Omental fat pad (tissue), 4 donors: ENCODE measurements around the gene DISP3. TPM values are rescaled to one million over a fixed set of nuclear protein-coding genes. Genes with fewer than 3 reads are reported as not detected.

Experiments used
- ATAC-seq: fragments of 150-250 bp; one replicate; pipeline ENCODE4 v1.9.1; 2016; ENCODE audit warnings: mild to moderate bottlenecking, moderate library complexity; ENCODE audit not compliant: low FRiP score
- DNase-seq: peaks from one replicate; pipeline ENCODE4 v3.0.0-alpha.2; 2019; ENCODE audit warnings: low spot score
- CTCF ChIP-seq, 3 donors: fragments of 450-650 bp; IDR thresholded peaks; one replicate each; pipeline ENCODE4 v1.5.1; 2016 to 2017; ENCODE audit warnings: antibody characterized with exemption in 3 of 3, mild to moderate bottlenecking in 3 of 3, moderate library complexity in 2 of 3
- total RNA-seq, 4 donors: library from RNA; depleted of rRNA; stranded (reverse); fragments of >200 nt; gene quantifications; one replicate each; pipeline ENCODE4 v1.1.0, GENCODE V29; 2016

The DISP3 gene
- total RNA-seq, 4 donors from 2014 or later, result 0.09 TPM; not detected in 3

GRCh38 chr1:11485191-11485590 lies 6.2 kb downstream of the DISP3 start:
- no peak for ATAC-seq
- TF ChIP-seq CTCF (IDR thresholded peaks at IDR 0.05), result no peak
- DNase-seq, result no peak

- DNase-seq, result no peak
- TF ChIP-seq CTCF (IDR thresholded peaks at IDR 0.05), result no peak
- ATAC-seq, result no peak
These were observed 7.5 kb downstream of the DISP3 start for GRCh38 chr1:11486231-11487009.

GRCh38 chr1:11487196-11487751 lies 8.3 kb downstream of the DISP3 start:
- DNase-seq, result no peak
- no peak for ATAC-seq
- TF ChIP-seq CTCF (IDR thresholded peaks at IDR 0.05), result no peak

GRCh38 chr1:11488201-11488770 lies 9.3 kb downstream of the DISP3 start:
- no peak for TF ChIP-seq CTCF (IDR thresholded peaks at IDR 0.05)

GRCh38 chr1:11488966-11489625 lies 10.1 kb downstream of the DISP3 start:
- DNase-seq (no peak), ATAC-seq (no peak)
- TF ChIP-seq CTCF (IDR thresholded peaks at IDR 0.05), result no peak

More at GRCh38 chr1:11488201-11488770, 9.3 kb downstream of the DISP3 start:
- no peak for DNase-seq
- no peak for ATAC-seq

GRCh38 chr1:11492235-11492634 lies 13.3 kb downstream of the DISP3 start:
- no peak for TF ChIP-seq CTCF (IDR thresholded peaks at IDR 0.05)
- ATAC-seq (no peak), DNase-seq (no peak)
